Ammon's horn (tissue), 1 donor: ENCODE results near the gene MCIDAS.
A peak's percentile ranks its signal among the peaks of the same experiment; 100 is the strongest.

Source experiments
- DNase-seq: peaks from one replicate; pipeline ENCODE4 v3.0.0-alpha.2; 2016; ENCODE audit warnings: low spot score

MCIDAS gene

DNA sequence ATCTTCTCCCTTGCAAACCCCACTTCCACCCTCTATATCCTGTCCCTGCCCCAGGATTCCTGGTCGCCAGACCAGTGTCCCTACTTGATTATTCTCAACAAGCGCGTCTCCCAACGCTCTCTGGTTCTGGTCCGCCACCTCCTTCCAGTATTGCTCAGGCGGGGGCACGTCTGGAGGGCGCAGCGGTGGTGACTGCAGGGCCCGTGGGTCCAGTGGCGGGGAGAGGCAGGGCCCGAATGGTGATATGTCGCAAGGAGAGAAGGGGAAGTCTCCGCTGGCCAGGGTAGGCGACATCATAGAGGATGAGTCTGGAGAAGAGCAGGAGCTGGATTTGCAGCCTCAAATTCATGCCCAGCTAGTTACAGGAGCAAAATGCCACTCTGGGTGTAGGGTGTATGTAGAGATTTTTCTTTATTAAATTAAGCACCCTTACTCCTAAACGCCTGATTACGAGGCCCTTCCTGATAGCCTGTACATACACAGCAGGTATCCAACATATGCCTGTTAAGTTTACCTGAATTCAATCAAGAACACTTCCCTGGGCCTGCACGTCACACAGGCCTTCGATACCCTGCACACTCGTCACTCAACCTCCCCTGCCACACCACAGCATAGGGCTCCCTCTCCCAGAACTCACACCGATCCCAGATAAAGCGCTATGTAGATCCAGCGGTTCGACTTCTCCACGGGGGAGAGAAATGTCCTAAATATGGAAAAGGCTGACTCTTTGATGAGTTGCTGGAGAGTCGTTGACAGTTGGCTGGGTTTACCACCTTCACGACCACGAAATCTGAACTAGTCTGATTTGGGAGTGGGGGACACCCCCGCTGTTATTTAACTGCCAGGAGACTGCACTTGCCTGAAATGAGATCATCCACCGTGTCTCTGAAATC, 4.8 kb downstream of the MCIDAS start:
- DNase-seq: no peak

DNA sequence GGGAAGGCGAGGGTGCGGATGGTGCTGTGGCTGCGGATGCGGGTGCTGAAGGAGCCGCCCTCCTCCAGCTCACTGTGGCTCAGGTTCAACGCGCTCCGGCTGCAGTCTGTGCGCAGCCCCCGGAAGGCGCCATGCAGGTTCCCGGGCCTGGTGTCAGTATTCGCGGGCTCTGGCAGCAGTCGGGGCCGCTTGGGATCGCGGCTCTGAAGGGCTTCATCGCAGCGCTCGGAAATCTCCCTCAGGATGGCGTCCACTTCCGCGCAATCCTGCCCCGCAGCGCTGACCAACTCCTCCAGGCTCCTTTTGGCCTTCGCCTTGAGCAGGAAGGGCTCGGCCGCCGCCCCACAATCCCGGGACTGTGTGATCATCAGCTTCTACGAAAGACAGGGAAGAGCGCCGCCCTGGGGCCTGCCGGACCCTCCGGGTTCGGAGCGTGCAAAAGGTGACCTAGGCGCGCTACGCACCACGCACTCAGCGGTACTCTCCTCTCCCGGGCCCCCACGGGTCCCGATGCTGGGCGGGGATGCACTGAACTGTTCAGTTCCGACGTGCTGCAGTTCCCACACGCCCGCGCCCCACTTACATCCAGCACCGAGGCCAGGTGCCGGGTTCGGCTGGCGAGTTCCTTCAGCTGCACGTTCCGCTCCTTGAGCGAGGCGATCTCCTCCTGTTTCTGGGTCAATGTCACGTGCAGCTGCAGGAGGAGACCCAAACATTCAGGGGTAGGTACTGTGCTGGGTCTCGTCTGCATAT, 6.5 kb downstream of the MCIDAS start:
- DNase-seq: no peak

DNA sequence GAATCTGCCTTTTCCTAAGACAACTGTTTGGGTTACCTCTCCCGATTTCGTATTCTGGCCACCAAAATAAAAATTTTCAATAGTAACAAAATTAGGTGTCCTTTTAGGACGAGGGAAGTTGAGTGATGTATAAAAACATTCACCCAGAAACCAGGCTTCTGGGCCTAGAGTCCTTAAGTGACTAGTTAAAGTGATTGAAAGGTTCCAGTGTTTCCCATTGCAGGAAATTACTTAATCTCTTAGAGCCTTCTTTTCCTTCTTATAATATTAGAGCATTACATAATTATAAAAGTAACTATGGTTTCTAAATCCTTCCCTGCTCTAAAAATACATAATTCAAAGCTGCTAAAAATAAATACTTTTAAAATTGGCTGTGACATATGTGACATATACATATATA, 7.3 kb downstream of the MCIDAS start:
- no peak for DNase-seq

DNA sequence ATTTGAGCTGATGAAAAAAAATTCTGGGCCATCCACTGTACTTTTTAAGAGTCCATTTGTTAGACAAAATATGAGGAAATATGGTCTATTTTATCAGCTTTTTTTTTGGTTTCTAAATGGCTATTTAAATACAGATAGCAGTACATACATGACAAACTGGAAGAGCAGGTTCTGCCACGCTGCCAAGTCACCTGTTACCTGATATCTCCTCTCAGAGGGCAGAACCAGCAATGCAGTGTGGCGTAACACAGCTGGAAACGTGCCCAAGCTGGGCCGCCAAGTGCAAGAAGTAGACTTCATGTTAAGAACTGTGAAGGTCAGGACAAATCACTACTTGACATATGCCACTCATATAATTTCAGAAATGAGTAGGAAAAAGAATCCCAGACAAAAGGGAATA, 8.1 kb downstream of the MCIDAS start:
- DNase-seq: no peak

DNA sequence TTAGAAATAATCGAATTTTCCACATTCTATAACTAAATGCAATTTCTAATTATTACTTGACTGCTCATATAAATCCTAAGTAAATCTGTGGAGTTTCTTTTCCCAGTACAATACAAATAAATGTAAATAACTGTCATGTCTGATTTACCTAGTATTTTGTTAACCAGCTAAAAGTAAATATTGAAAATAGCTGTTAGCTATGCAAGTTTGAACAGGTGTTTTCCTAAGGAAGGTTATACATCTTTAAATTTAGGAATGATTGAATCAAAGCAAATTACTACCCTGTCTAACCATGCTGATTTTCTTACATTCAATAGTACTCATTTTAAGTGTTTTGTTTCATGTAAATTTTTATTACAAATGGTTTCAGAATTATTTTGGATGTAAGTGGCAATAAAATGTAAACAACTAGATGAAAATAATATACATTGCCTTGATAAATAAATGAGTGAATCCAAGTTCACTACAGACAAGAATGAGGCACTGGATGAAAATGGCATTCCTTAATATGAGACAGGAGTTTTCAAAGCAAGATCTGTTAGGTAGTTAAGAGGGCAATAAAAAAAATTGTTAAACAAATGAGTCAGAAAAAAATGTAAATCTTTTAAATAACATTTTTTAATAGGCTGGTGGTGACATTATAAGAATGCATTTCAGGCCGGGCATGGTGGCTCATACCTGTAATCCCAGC, 15.8 kb downstream of the MCIDAS start:
- DNase-seq: no peak

DNA sequence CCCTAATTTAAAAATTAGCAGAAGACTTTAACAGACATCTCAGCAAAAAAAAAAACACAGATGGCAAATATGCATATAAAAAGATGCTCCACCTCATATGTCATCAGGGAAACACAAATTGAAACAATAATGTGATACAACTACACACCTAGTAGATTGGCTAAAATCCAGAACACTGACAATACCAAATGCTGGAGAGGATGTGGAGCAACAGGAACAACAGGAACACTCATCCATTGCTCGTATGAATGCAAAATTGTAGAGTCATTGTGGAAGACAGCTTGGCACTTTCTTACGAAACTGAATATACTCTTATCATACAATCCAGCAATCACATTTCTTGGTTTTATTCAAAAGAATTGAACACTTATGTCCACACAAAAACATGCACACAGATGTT, 22.1 kb downstream of the MCIDAS start:
- DNase-seq: no peak

DNA sequence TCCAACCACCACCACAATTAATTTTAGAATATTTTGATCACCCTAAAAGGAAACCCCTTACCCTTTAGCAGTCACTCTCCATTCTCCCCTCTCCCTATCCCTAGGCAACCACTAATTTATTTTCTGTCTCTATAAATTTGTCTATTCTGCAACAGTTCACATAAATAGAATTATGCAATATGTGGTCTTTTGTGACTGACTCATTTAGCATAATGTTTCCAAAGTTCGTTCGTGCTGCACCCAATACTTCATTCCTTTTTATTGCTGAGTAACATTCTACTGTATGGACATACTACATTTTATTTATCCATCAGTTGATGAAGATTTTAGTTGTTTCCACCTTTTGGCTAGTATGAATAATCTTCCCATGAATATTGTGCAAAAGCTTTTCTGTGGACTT, 36.0 kb downstream of the MCIDAS start:
- DNase-seq: no peak

DNA sequence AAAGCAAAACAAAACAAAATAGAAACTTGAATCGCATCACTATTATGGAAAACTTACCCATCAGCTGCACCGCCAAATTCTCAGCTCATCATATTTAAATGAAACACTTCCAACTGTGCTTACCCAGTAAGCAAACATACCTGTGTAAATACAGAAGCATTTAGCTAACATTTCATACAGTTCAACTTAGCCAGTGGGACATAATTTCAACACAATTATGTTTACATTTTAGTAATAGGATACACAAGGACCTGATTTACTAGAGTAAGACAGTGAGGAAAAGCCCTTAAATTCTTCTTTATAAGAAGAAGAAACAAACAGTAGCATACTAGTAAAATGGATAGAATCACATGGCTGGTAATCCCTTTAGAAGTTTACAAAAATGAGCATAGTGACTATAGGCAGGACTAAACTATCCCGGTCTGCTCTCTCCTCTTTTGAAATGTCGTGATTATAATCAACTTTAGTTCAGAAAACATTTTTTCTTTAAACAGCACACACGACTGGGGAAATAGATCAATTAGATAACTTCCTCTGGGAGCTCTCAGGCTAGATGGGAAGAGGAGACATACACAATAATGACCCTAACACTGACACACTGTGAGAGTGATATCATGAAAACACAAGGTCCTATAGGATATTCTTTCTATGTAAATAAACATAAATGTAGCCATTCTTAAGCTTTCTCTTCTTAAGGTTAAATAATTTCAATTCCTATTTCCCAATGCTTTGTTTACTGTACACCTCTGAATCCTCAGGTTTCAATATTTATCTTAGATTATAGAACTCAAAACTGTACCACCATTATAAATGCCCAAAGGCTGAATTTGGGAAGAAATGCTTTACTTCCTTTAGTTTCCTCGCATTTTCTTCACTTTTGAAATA, 38.2 kb downstream of the MCIDAS start:
- no peak for DNase-seq

DNA sequence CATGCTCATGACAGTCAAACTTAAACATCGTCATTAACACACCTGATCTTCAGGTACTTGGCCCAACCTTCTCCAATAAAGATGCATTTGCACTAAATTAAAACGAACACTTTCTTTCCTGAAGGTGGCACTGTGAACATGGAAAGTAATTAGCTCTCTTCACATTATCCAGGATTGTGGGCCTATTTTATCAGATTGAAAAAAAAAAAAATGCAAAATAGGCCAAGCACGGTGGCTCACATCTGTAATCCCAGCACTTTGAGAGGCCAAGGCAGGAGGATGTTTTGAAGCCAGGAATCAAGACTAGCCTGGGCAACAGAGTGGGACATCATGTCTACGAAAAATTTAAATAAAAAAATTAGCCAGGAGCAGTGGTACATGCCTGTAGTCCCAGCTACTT, 39.7 kb downstream of the MCIDAS start:
- no peak for DNase-seq

DNA sequence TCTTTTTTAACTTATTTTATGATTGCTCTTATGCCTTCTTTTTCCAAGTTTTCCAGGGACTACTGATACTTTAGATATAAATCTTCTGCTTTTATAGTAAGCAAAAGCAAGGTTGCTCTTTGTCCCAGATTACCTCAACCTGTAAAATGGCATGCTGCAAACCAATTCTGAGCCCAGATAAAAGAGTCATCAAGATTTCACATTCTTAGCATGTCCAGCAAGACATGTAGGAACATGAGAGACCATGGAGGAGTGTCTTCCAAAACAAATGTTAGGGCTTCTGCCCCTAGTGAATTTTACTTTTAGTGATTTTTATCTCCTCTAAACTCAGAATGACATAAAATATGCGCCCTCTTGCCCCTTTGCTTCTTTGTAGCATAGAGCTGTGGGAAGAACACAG, 47.1 kb downstream of the MCIDAS start:
- DNase-seq: no peak

DNA sequence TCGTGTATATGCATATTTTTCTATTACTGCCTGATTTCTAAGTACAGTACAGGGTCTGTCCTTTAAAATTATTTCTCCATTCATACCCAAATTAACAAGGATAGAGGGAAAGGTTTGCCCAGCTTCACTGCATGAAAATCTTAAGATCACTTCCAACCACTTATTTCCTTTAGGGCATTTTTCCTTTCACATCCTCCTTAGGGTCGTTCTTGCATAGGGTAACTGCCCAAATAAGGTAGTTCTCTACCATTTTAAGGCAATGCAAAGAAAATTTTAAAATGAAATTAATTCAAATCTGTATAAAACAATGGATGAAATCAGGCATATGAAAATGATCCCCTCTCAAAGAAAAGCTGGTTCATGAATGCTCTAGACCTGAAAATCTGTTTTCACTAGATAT, 50.0 kb downstream of the MCIDAS start:
- no peak for DNase-seq

DNA sequence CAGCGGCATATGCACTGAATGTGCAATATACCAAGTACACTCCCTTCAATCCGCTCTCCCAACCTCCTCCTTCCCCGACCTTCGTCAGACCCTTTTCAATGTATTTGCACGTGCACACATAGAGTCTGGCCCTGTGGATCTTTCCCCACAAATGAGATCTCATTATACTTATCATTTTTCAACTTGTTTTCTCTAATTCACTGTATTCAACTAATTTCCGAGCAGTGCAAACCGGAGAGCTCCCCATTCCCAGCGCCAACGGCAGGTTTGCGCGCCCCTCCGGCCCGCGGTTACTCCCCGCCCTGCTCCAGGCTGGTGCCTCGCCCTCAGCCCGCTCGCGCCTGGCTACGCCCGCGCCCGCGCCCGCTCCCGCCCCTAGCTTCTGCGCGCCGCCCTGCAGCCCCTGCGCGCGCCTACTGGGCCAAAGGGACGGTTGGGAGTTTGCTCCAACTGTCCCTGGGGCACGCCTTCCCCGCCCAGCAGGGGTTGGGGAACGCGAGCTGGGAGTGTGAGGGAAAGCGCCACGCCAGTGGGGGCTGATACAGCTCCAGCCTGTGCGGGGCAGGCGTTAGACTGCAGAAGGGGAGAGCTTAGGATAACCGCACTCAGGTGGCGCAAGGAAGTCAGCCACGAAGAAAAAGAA, 50.8 kb downstream of the MCIDAS start:
- DNase-seq: no peak

DNA sequence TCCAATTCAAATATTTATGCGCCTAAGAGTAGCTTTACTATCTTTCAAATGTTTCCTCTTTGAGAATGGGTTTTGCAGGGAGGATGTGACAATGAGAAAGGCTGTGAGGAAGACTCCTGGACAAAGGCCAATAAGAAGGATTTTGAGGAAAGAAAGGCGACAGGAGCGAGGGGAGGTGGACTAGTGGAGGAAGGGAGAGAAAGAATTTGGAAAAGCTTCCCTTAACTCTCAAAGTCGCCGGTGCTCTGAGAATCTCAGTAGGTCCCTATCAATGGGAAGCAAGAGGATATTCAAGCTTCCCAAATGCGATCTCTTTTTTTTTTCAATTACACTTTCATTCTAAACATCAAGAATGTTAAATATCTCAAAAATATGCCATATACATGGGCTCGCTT, 51.3 kb downstream of the MCIDAS start:
- no peak for DNase-seq

DNA sequence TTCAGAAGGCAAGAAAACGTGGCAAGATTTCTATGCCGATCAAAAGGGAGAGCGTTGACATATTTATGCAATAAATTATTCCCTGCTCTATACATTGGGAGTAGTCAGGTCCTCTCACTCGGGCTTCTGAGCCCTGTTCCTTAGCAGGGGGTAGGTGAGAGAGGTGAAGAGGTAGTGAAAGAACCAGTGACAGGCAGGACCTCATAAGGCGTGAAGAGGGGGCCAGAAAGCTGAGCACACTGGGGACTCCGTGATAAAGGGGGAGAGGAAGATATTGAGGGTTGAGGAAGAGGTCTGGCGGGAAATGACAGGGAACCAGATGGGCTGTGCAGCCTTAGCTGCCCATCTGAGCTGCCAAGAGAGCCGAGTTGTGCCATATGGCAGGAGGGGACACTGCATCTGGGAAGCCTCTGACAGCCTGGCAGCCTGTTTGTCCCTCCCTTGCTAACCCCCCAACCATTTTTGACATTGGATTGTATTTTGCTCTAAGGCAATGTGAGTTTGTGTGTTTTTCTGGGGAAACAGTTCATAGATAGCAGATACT, 53.4 kb downstream of the MCIDAS start:
- no peak for DNase-seq

DNA sequence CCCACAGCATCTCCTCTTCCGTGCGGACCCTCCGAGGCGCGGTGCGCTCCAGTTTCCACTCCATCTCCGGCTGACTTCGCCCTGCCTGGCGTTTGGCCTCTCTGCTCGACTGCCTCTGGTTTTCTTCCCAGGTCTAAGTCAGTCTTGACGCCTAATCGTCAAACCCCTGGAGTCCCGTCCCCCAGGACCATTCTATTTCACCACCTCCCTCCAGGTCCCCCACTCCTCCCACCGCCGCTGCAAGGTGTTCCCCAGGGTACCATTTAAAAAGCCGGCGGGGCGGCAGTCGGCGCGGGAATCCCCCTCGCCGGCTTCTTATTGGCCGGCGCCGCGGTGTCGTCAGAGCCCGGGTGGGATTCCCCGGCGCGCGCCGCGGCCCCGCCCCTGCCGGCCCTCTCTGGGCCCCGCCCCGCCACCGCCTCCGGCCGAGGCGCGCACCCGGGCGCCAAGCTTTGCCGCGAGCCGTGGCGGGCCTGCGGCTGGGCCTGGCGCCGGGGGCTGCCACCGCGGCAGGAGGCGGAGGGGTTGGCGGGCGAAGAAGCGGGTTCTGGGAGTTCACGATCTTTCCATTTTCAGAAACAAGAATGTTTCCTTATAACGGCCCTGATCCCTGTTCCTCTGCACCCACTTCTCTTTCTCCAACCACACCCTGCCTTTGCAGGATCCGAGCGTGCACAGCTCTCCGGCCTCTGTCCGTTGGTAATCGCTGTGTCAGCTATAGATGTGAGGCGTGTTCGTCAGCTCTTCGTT, 54.0 kb downstream of the MCIDAS start, which contains the start of gene CDC20B:
CDC20B (minus strand) TSS at position 241 of the 750 bp plus-strand sequence; CDS start at position 64, 177 bp downstream.
- DNase-seq: peak; percentile 27

DNA sequence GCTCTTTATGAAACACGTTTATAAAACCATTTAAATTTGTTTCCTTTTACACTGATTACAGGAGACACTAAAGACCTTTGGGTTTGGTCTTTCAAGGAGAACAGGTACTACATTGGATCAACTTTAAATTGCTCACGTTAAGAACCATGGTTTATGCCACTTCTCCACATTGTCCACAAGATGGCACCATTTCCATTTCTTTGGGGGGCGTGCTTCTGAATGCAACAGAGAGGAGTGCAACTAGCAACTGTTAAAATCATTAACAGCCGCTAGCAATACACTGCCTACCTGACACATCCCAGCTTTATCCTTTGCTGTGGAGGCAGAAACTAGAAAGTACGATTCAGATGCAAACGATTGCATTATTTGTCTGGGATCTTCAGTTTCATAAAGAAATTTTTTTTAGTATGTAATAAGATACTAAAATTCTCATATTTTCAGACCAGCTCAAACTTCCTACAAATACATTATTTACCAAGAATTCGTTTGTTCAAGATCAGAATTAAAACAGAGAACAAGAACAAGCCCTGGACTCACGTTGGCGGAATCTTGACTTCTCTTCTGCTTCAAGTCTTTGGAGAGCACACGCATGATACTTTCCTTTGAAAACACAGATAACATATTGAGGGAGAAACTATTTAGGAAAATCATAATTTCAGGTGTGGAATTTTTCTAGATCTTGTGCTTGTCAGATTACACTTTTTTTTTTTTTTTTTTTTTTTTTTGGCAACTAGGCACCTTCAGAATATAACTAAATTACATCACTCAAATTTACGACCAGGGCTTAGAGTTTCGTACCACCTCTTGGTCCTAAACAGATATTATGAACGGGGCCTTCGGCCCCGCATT, 54.8 kb downstream of the MCIDAS start:
- peak; percentile 90 for DNase-seq

DNA sequence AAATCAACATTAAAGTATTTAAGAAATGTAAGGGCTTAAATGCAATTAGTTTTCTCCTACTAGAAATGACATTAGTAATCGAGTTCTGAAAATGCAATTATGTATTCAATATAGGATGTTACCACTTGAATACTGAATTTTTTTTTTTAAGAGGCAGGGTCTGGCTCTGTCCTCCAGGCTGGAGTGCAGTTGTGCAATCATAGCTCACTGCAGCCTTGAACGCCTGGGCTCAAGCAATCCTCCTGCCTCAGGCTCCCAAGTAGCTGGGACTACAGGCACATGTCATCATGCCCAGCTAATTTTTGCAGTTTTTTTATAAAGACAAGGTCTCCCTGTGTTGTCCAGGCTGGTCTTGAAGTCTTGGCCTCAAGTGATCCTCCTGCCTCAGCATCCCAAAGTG, 55.6 kb downstream of the MCIDAS start:
- DNase-seq: no peak
